Transverse colon (tissue), 3 donors: ENCODE data around the gene CKS1B.

Source experiments
- CTCF ChIP-seq, 5 experiments: fragments of 200-600 bp in 3 of 5; fragments of 450-650 bp in 2 of 5; sonication (generic) in 3 of 5; IDR thresholded peaks; 1 replicate in 2 of 5; 2 replicates in 3 of 5; pipeline ENCODE4 v1.5.1; 2016 to 2017; ENCODE audit warnings: antibody characterized with exemption in 5 of 5, inconsistent platforms in 3 of 5, mild to moderate bottlenecking in 2 of 5, moderate library complexity in 1 of 5
- EP300 ChIP-seq: sonication (generic); formaldehyde crosslinking; IDR thresholded peaks from one replicate; pipeline ENCODE4 v1.6.1; 2017; ENCODE audit warnings: antibody characterized with exemption, low read depth
- POLR2A ChIP-seq: fragments of 450-650 bp; IDR thresholded peaks from one replicate; pipeline ENCODE4 v1.6.1; 2016; ENCODE audit warnings: antibody characterized with exemption, mild to moderate bottlenecking, moderate library complexity

- TF ChIP-seq CTCF (IDR thresholded peaks at IDR 0.05) (no peak), EP300 (no peak), POLR2A (no peak)
These were observed 19.3 kb upstream of the CKS1B start for GRCh38 chr1:154955039-154955717.
